ENCODE results near the gene CYP26B1.

- TF ChIP-seq BACH2 (CRISPR knock-in tag; IDR thresholded peaks at IDR 0.05; ENCODE audit: borderline replicate concordance) (no peak), PATZ1 (CRISPR knock-in tag; IDR thresholded peaks at IDR 0.05; ENCODE audit: borderline replicate concordance) (no peak)
Observed at GRCh38 chr2:72080286-72081145, 67.1 kb downstream of the CYP26B1 start.
